Fibroblast of lung (primary cell): Measurements from ENCODE around the gene APLF.

Experiments
- EZH2 ChIP-seq: IDR thresholded peaks from 2 replicates; pipeline ENCODE4 v1.5.1; 2012; ENCODE audit warnings: low read length, control low read depth, mild to moderate bottlenecking; ENCODE audit errors: missing control alignments
- TF ChIP-seq, protein P1 (sequence below), 2 donors: IDR thresholded peaks in 1 of 2; conservative IDR thresholded peaks in 1 of 2; 1 replicate in 1 of 2; 2 replicates in 1 of 2; pipeline ENCODE4 v1.5.1; 2011 to 2012; ENCODE audit warnings: low read length in 2 of 2, control low read depth in 1 of 2, inconsistent platforms in 1 of 2, low read depth in 1 of 2, mild to moderate bottlenecking in 1 of 2

DNA sequence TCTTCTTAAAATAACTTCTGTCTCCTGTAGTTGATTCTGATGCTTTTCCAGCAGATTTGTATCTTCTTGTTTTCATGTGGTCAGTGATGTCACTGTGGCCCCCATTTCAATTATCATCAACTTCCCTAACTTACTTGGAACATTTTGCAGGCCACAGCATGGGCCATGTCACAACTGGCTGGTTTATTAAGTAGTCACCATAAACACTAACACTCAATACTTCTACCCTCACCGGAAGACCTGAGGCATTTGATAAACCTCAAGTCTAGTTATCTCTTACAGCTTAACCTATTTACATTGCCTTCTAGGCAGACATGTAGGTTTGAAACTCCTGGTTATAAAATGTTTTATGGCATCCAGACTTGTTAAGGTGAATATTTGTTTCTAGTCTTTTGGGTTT lies 138.6 kb downstream of the APLF start:
- TF ChIP-seq, protein P1, sequence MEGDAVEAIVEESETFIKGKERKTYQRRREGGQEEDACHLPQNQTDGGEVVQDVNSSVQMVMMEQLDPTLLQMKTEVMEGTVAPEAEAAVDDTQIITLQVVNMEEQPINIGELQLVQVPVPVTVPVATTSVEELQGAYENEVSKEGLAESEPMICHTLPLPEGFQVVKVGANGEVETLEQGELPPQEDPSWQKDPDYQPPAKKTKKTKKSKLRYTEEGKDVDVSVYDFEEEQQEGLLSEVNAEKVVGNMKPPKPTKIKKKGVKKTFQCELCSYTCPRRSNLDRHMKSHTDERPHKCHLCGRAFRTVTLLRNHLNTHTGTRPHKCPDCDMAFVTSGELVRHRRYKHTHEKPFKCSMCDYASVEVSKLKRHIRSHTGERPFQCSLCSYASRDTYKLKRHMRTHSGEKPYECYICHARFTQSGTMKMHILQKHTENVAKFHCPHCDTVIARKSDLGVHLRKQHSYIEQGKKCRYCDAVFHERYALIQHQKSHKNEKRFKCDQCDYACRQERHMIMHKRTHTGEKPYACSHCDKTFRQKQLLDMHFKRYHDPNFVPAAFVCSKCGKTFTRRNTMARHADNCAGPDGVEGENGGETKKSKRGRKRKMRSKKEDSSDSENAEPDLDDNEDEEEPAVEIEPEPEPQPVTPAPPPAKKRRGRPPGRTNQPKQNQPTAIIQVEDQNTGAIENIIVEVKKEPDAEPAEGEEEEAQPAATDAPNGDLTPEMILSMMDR (conservative IDR thresholded peaks at IDR 0.05 in 1 of 2, IDR thresholded peaks at IDR 0.05 in 1 of 2; ENCODE audit: low read depth in 1 of 2, low read length in 2 of 2): no peak
- no peak for TF ChIP-seq EZH2
